ENCODE measurements around the gene OMG.

DNA sequence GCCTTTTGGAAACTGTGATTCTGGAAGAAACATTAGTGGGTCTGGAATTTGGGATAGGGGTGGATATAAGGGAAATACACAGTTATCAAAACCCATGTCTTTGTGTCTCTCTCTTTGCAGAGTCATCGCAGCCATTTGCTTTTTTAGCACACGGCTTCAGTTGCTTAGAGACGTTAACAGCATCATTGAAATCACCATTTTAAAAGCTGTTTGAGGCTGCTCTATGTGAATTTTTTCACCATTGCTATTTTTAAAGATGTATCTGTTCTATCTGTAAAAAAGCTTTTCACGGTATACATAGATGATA lies 47.3 kb downstream of the OMG start:
- TF ChIP-seq, protein P1, sequence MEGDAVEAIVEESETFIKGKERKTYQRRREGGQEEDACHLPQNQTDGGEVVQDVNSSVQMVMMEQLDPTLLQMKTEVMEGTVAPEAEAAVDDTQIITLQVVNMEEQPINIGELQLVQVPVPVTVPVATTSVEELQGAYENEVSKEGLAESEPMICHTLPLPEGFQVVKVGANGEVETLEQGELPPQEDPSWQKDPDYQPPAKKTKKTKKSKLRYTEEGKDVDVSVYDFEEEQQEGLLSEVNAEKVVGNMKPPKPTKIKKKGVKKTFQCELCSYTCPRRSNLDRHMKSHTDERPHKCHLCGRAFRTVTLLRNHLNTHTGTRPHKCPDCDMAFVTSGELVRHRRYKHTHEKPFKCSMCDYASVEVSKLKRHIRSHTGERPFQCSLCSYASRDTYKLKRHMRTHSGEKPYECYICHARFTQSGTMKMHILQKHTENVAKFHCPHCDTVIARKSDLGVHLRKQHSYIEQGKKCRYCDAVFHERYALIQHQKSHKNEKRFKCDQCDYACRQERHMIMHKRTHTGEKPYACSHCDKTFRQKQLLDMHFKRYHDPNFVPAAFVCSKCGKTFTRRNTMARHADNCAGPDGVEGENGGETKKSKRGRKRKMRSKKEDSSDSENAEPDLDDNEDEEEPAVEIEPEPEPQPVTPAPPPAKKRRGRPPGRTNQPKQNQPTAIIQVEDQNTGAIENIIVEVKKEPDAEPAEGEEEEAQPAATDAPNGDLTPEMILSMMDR (conservative IDR thresholded peaks at IDR 0.05; ENCODE audit: low read length): no peak
- TF ChIP-seq EZH2phosphoT487 (IDR thresholded peaks at IDR 0.05; ENCODE audit: borderline replicate concordance): no peak
